ENCODE results near the gene GREM2. TPM values are rescaled to one million over a fixed set of nuclear protein-coding genes. Genes with fewer than 3 reads are reported as not detected.

The GREM2 gene
- total RNA-seq, 2 experiments from 2014 or later, result 0.16 to 0.28 TPM

DNA sequence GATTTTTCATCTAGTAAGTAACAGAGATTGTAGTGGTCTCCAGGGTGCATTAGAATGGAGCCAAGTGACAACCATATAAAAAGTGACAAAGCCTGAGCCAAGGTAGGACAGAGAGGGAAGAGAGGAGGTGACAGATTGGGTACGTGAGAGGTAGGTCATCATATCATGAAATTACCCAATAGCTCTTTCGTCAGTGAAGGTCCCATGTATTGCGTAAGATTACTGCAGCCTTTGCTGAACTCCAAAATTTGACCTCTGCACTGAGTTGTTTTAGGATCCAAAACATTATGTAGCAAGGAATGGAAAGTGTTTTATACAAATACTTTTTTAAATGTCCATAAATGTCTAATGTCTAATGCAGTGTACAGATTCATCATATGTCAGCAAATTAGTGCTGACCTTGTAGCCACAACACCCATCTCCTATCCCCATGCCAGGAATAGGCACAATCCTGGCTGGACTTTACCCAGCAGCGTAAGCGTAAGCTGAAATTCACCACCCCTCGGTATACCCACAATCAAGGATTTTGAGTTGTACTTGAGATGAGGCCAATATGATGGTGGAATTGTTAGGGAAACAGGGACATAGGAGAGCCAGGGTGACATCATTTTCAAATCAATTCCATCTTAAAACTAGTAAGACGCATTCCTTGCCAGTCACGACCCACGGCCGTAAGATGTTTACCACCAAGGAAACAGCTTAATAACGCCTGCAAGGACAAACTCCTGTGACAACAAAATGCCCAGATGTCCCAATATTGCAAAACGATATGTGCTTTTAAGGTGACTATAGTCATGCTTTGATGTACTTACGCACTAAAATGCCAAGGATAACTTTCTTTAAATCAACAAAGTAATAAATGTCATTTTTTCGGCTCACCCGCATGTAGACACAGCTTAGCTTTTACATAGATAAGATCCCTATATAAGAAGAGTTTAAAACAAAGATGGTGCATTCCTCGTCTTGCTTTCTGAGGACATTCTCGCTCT, 38.1 kb upstream of the GREM2 start:
- no peak for TF ChIP-seq CTCF (IDR thresholded peaks at IDR 0.05)
- Histone ChIP-seq H3K27ac (ENCODE audit: low read depth in 1 of 2, low read length in 2 of 2) (no peak overlapping the region), H3K4me3 (ENCODE audit: low read length) (no peak overlapping the region), H3K27me3 (ENCODE audit: control insufficient read depth in 1 of 2, insufficient read depth in 2 of 2, low read length in 2 of 2) (no peaks in the 10 kb centered on the region), H3K4me1 (ENCODE audit: insufficient read depth, low read length) (no peaks in the 10 kb centered on the region), H3K36me3 (ENCODE audit: insufficient read depth, low read length) (no peaks in the 10 kb centered on the region), H3K9me3 (ENCODE audit: control insufficient read depth in 1 of 2, insufficient read depth in 1 of 2, low read length in 2 of 2) (peaks cover 0 to 8% of the 10 kb centered on the region in 2 experiments)
- no peak overlapping the region for H3K27ac Mint-ChIP-seq
- intact Hi-C loops (cut with DNase I, micrococcal nuclease), result no loop called here
- H3K36me3 Mint-ChIP-seq (ENCODE audit: low read depth), result no peaks in the 10 kb centered on the region
- H3K4me1 Mint-ChIP-seq (ENCODE audit: low read depth), result no peaks in the 10 kb centered on the region
- no peaks in the 10 kb centered on the region for H3K9me3 Mint-ChIP-seq
- no peak for ATAC-seq (ENCODE audit: poor library complexity)
- no peaks in the 10 kb centered on the region for H3K27me3 Mint-ChIP-seq
- CTCF ChIA-PET, result no interaction called here
- no peak overlapping the region for H3K4me3 Mint-ChIP-seq
- POLR2A ChIA-PET, result no interaction called here
- no peak for DNase-seq

DNA sequence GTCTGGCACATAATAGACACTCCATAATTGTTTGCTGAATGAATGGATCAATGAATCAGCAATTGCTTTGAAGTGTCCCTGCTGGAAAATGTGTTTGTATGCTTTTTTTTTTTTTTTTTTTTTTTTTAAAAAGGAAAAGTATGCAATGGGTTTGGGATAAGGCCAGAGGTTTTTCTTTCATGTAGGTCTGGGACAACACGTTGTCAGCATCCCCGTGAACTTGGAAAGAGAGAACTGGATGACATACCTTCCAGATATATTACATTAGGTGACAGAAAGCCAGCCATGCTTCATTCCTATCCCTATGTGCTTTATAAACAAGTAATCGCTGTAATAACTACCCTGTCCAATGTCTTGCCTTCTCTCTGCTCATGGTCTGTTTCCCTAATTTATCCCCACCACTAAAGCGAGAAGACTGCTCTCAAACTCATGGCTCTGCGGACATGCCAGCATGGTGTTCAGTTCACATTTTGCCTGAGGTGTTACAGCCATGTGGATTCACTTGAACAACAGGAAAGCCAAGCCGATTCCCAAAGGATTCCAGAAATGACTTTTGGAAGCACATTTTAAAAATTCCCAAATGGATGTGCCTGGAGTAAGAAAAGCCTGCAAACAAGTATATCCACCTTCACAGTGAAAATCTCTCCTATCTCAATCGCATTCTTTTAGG, 34.8 kb upstream of the GREM2 start:
- no peak for TF ChIP-seq CTCF (IDR thresholded peaks at IDR 0.05)
- Histone ChIP-seq H3K27ac (ENCODE audit: low read depth in 1 of 2, low read length in 2 of 2) (no peak overlapping the region), H3K9me3 (ENCODE audit: control insufficient read depth in 1 of 2, insufficient read depth in 1 of 2, low read length in 2 of 2) (no peaks in the 10 kb centered on the region), H3K27me3 (ENCODE audit: control insufficient read depth in 1 of 2, insufficient read depth in 2 of 2, low read length in 2 of 2) (no peaks in the 10 kb centered on the region), H3K4me3 (ENCODE audit: low read length) (no peak overlapping the region), H3K36me3 (ENCODE audit: insufficient read depth, low read length) (no peaks in the 10 kb centered on the region), H3K4me1 (ENCODE audit: insufficient read depth, low read length) (no peaks in the 10 kb centered on the region)
- ChIA-PET CTCF (no interaction called here), POLR2A (no interaction called here)
- ATAC-seq (ENCODE audit: poor library complexity) (no peak), DNase-seq (no peak)
- Mint-ChIP-seq H3K4me1 (ENCODE audit: low read depth) (no peaks in the 10 kb centered on the region), H3K27ac (no peak overlapping the region), H3K27me3 (no peaks in the 10 kb centered on the region), H3K4me3 (no peak overlapping the region), H3K9me3 (no peaks in the 10 kb centered on the region), H3K36me3 (ENCODE audit: low read depth) (no peaks in the 10 kb centered on the region)
- intact Hi-C loops (cut with DNase I, micrococcal nuclease), result no loop called here

- ChIA-PET POLR2A (no interaction called here), CTCF (no interaction called here)
- no peaks in the 10 kb centered on the region for H3K4me1 Mint-ChIP-seq (ENCODE audit: low read depth)
- H3K27me3 Mint-ChIP-seq, result no peaks in the 10 kb centered on the region
- DNase-seq (no peak), ATAC-seq (ENCODE audit: poor library complexity) (no peak)
- intact Hi-C loops (cut with DNase I, micrococcal nuclease), result no loop called here
- peaks cover 1% of the 10 kb centered on the region for H3K9me3 Mint-ChIP-seq
- H3K36me3 Mint-ChIP-seq (ENCODE audit: low read depth), result no peaks in the 10 kb centered on the region
- H3K27ac ChIP-seq (ENCODE audit: low read depth in 1 of 2, low read length in 2 of 2), result no peak overlapping the region
- H3K27me3 ChIP-seq (ENCODE audit: control insufficient read depth in 1 of 2, insufficient read depth in 2 of 2, low read length in 2 of 2), result no peaks in the 10 kb centered on the region
- H3K9me3 ChIP-seq (ENCODE audit: control insufficient read depth in 1 of 2, insufficient read depth in 1 of 2, low read length in 2 of 2), result peaks cover 0 to 5% of the 10 kb centered on the region in 2 experiments
- no peak overlapping the region for H3K27ac Mint-ChIP-seq
- no peak overlapping the region for H3K4me3 Mint-ChIP-seq
- H3K4me3 ChIP-seq (ENCODE audit: low read length), result no peak overlapping the region
- H3K4me1 ChIP-seq (ENCODE audit: insufficient read depth, low read length), result no peaks in the 10 kb centered on the region
- no peak for TF ChIP-seq CTCF (IDR thresholded peaks at IDR 0.05)
- H3K36me3 ChIP-seq (ENCODE audit: insufficient read depth, low read length), result no peaks in the 10 kb centered on the region
Measured at GRCh38 chr1:240644732-240645131, 32.8 kb upstream of the GREM2 start.
